ENCODE data around the gene STOML1. TPM values are rescaled to one million over a fixed set of nuclear protein-coding genes. Genes with fewer than 3 reads are reported as not detected.

The STOML1 gene
- total and polyA plus RNA-seq, 2 donors, result 13.0 to 19.1 TPM

DNA sequence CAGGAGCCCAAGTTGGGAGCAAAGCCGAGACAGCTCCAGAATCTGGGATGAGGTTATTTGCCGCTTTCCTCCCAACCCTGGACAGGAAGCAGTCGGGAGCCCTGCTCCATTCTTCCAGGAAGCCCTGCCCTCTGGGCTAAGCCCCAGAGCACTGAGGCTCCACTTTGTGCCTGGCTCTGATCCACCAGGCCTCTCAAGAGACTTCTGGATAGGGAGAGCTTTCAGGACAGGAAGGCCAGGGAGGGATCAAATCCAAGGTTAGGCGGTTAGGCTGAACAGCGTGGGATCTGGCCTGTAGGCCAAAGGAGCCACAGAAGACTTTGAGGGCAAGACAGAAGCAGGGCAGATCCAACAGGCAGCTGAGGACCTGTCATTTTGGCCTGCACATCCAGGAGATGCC, 835 bp downstream of the STOML1 start:
- Histone ChIP-seq H3K4me3 (ENCODE audit: low read length in 2 of 2) (peak overlapping the region; percentile 69 to 73), H3K9me3 (ENCODE audit: control insufficient read depth in 2 of 2, insufficient read depth in 1 of 2, low read length in 1 of 2) (peaks cover 0 to 4% of the 10 kb centered on the region in 2 donors), H3K27ac (ENCODE audit: low read depth in 1 of 2, low read length in 1 of 2) (peak overlapping the region in 1 of 2 donors; percentile 65), H3K36me3 (ENCODE audit: control insufficient read depth in 2 of 2, insufficient read depth in 2 of 2, low read length in 1 of 2) (peaks cover 18 to 30% of the 10 kb centered on the region in 2 donors), H3K27me3 (ENCODE audit: control insufficient read depth in 2 of 2, insufficient read depth in 1 of 2, low read length in 1 of 2) (no peaks in the 10 kb centered on the region), H3K4me1 (ENCODE audit: control insufficient read depth in 2 of 2, insufficient read depth in 2 of 2, low read length in 2 of 2) (peaks cover 23 to 54% of the 10 kb centered on the region in 2 donors)
- DNase-seq (ENCODE audit: low read depth in 6 of 9, low spot score in 9 of 9), result no peak
- 92% methylated on average over 5 of the region's 5 CpGs for WGBS

- Histone ChIP-seq H3K9me3 (ENCODE audit: control insufficient read depth in 2 of 2, insufficient read depth in 1 of 2, low read length in 1 of 2) (peaks cover 0 to 4% of the 10 kb centered on the region in 2 donors), H3K4me1 (ENCODE audit: control insufficient read depth in 2 of 2, insufficient read depth in 2 of 2, low read length in 2 of 2) (peaks cover 27 to 56% of the 10 kb centered on the region in 2 donors), H3K27ac (ENCODE audit: low read depth in 1 of 2, low read length in 1 of 2) (peak overlapping the region in 1 of 2 donors; percentile 8), H3K36me3 (ENCODE audit: control insufficient read depth in 2 of 2, insufficient read depth in 2 of 2, low read length in 1 of 2) (peaks cover 18 to 34% of the 10 kb centered on the region in 2 donors), H3K27me3 (ENCODE audit: control insufficient read depth in 2 of 2, insufficient read depth in 1 of 2, low read length in 1 of 2) (no peaks in the 10 kb centered on the region), H3K4me3 (ENCODE audit: low read length in 2 of 2) (no peak overlapping the region)
- DNase-seq (ENCODE audit: low read depth in 6 of 9, low spot score in 9 of 9), result no peak
- WGBS, result 94% methylated on average over 9 of the region's 9 CpGs
Measured at GRCh38 chr15:73990250-73991005, 1.7 kb downstream of the STOML1 start.

DNA sequence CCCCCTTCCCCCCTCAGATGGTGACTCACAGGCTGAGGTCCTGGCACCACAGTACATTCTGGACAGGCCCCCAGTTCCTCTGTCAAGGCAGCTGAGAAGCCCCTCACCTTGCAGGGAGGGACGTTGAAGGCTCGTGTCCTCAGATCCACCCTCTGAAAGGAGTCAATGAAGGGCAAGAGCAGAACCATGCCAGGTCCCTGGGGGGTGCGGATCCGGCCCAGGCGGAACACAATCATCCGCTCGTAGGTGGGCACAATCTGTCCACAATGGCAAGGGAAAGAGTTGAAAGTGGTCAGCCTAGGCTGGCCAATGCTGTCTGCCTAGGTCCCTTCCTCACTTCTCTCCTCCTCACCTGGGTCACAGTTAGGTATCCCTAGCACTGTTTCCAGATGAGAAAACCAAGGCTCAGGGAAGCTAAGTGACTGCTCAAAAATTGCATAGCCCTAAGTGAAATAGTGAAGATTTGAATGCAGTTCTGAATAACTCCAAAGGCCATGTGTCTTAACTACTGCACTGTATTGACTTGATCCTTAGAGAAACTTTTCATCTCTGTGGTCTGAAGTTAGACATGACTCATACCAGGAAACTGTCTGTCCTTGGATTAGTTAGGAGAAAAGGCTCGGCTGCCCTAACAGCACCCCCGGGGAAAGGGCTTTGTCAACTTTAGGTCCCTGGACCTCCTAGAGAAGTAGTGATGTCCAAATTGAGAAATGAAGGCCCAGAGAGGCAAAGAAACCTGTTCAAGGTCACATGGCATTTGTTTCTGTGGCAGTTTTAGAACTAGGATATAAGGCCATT, 2.9 kb downstream of the STOML1 start:
- Histone ChIP-seq H3K27ac (ENCODE audit: low read depth in 1 of 2, low read length in 1 of 2) (peak overlapping the region; percentile 11 to 33), H3K27me3 (ENCODE audit: control insufficient read depth in 2 of 2, insufficient read depth in 1 of 2, low read length in 1 of 2) (no peaks in the 10 kb centered on the region), H3K4me1 (ENCODE audit: control insufficient read depth in 2 of 2, insufficient read depth in 2 of 2, low read length in 2 of 2) (peaks cover 40 to 68% of the 10 kb centered on the region in 2 donors), H3K4me3 (ENCODE audit: low read length in 2 of 2) (no peak overlapping the region), H3K36me3 (ENCODE audit: control insufficient read depth in 2 of 2, insufficient read depth in 2 of 2, low read length in 1 of 2) (peaks cover 22 to 34% of the 10 kb centered on the region in 2 donors), H3K9me3 (ENCODE audit: control insufficient read depth in 2 of 2, insufficient read depth in 1 of 2, low read length in 1 of 2) (peaks cover 0 to 4% of the 10 kb centered on the region in 2 donors)
- DNase-seq (ENCODE audit: low read depth in 6 of 9, low spot score in 9 of 9), result no peak
- 96% methylated on average over 9 of the region's 9 CpGs for WGBS

- Histone ChIP-seq H3K27me3 (ENCODE audit: control insufficient read depth in 2 of 2, insufficient read depth in 1 of 2, low read length in 1 of 2) (no peaks in the 10 kb centered on the region), H3K9me3 (ENCODE audit: control insufficient read depth in 2 of 2, insufficient read depth in 1 of 2, low read length in 1 of 2) (peaks cover 0 to 4% of the 10 kb centered on the region in 2 donors), H3K4me1 (ENCODE audit: control insufficient read depth in 2 of 2, insufficient read depth in 2 of 2, low read length in 2 of 2) (peaks cover 35 to 68% of the 10 kb centered on the region in 2 donors), H3K27ac (ENCODE audit: low read depth in 1 of 2, low read length in 1 of 2) (peak overlapping the region; percentile 40 to 64), H3K36me3 (ENCODE audit: control insufficient read depth in 2 of 2, insufficient read depth in 2 of 2, low read length in 1 of 2) (peaks cover 27 to 39% of the 10 kb centered on the region in 2 donors), H3K4me3 (ENCODE audit: low read length in 2 of 2) (no peak overlapping the region)
- 98% methylated on average over 13 of the region's 13 CpGs for WGBS
- no peak for DNase-seq (ENCODE audit: low read depth in 6 of 9, low spot score in 9 of 9)
Measured at GRCh38 chr15:73988445-73988969, 3.6 kb downstream of the STOML1 start.

DNA sequence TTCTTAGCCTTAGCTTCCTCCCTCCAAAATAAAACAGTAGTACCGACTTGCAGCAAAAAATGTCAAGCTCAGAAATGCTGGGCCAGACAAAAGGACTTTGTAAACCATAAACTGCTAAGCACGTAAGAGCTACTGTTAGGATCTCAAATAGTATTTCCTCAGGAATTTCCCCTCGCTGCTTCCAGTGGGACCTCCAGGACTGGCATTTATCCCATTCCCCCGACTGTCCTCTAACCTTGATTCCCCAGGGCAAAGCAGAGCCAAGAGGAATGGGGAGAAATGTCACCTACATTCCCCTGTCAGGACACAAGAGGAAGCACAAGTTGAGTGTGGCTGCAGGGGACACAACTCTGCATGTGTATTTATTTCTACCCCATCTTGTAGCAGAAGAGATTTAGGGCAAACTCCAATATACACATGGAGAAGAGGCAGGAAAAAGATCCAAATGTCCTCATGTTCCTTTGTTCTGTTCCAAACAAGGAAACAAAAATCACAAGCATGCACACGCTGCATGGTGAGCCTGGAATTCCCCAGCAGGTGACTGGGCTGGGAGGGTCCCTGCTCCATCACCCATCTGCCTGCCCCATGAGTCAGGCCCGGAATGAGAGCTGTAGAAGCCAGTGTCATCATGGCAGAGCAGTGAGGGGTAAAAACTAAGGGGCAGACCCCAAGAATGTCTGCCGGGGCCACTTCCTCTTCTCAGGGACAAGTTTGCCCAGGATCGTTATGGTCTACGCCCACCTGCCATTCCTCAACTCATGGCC, 4.2 kb downstream of the STOML1 start:
- no peak for DNase-seq (ENCODE audit: low read depth in 6 of 9, low spot score in 9 of 9)
- no peaks in the 10 kb centered on the region for H3K27me3 ChIP-seq (ENCODE audit: control insufficient read depth in 2 of 2, insufficient read depth in 1 of 2, low read length in 1 of 2)
- peaks cover 33 to 68% of the 10 kb centered on the region in 2 donors for H3K4me1 ChIP-seq (ENCODE audit: control insufficient read depth in 2 of 2, insufficient read depth in 2 of 2, low read length in 2 of 2)
- H3K27ac ChIP-seq (ENCODE audit: low read depth in 1 of 2, low read length in 1 of 2), result peak overlapping the region; percentile 64 to 78
- peaks cover 30 to 43% of the 10 kb centered on the region in 2 donors for H3K36me3 ChIP-seq (ENCODE audit: control insufficient read depth in 2 of 2, insufficient read depth in 2 of 2, low read length in 1 of 2)
- 77% methylated on average over 9 of the region's 9 CpGs for WGBS
- peaks cover 0 to 4% of the 10 kb centered on the region in 2 donors for H3K9me3 ChIP-seq (ENCODE audit: control insufficient read depth in 2 of 2, insufficient read depth in 1 of 2, low read length in 1 of 2)
- H3K4me3 ChIP-seq (ENCODE audit: low read length in 2 of 2), result no peak overlapping the region

DNA sequence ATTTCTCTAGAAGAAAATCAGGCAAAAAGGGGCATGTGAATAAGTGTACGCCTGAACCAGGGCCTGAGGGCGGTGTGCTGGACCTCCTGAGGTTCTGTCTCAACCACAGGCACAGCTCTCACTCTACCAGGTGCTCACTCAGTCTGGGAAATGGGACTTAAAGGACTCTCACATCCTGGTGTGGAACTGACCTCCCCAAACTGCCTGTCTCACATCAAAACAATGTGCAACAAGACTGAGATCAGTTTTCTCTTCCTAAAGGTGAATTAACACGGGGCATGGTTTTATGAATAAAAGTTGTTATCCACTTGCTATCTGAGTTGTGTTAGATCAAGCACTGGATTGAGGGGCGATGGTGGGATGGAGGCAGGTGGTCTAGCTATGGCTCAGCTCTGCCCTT, 4.8 kb downstream of the STOML1 start:
- DNase-seq (ENCODE audit: low read depth in 6 of 9, low spot score in 9 of 9), result no peak
- H3K4me3 ChIP-seq (ENCODE audit: low read length in 2 of 2), result no peak overlapping the region
- peak overlapping the region in 1 of 2 donors; percentile 78 for H3K27ac ChIP-seq (ENCODE audit: low read depth in 1 of 2, low read length in 1 of 2)
- no peaks in the 10 kb centered on the region for H3K27me3 ChIP-seq (ENCODE audit: control insufficient read depth in 2 of 2, insufficient read depth in 1 of 2, low read length in 1 of 2)
- H3K9me3 ChIP-seq (ENCODE audit: control insufficient read depth in 2 of 2, insufficient read depth in 1 of 2, low read length in 1 of 2), result peaks cover 0 to 3% of the 10 kb centered on the region in 2 donors
- H3K4me1 ChIP-seq (ENCODE audit: control insufficient read depth in 2 of 2, insufficient read depth in 2 of 2, low read length in 2 of 2), result peaks cover 32 to 68% of the 10 kb centered on the region in 2 donors
- H3K36me3 ChIP-seq (ENCODE audit: control insufficient read depth in 2 of 2, insufficient read depth in 2 of 2, low read length in 1 of 2), result peaks cover 30 to 43% of the 10 kb centered on the region in 2 donors
- WGBS, result 98% methylated on average over 4 of the region's 4 CpGs

GRCh38 chr15:73986776-73987056, 5.4 kb downstream of the STOML1 start:
- 100% methylated on average over 1 of the region's 1 CpG for WGBS
- Histone ChIP-seq H3K36me3 (ENCODE audit: control insufficient read depth in 2 of 2, insufficient read depth in 2 of 2, low read length in 1 of 2) (peaks cover 30 to 43% of the 10 kb centered on the region in 2 donors), H3K27ac (ENCODE audit: low read depth in 1 of 2, low read length in 1 of 2) (peak overlapping the region; percentile 25 to 56), H3K4me1 (ENCODE audit: control insufficient read depth in 2 of 2, insufficient read depth in 2 of 2, low read length in 2 of 2) (peaks cover 37 to 72% of the 10 kb centered on the region in 2 donors), H3K9me3 (ENCODE audit: control insufficient read depth in 2 of 2, insufficient read depth in 1 of 2, low read length in 1 of 2) (peaks cover 0 to 4% of the 10 kb centered on the region in 2 donors), H3K27me3 (ENCODE audit: control insufficient read depth in 2 of 2, insufficient read depth in 1 of 2, low read length in 1 of 2) (no peaks in the 10 kb centered on the region), H3K4me3 (ENCODE audit: low read length in 2 of 2) (no peak overlapping the region)
- DNase-seq (ENCODE audit: low read depth in 6 of 9, low spot score in 9 of 9), result no peak

GRCh38 chr15:73986055-73986775, 5.9 kb downstream of the STOML1 start:
- no peak overlapping the region for H3K4me3 ChIP-seq (ENCODE audit: low read length in 2 of 2)
- peaks cover 35 to 71% of the 10 kb centered on the region in 2 donors for H3K4me1 ChIP-seq (ENCODE audit: control insufficient read depth in 2 of 2, insufficient read depth in 2 of 2, low read length in 2 of 2)
- no peaks in the 10 kb centered on the region for H3K27me3 ChIP-seq (ENCODE audit: control insufficient read depth in 2 of 2, insufficient read depth in 1 of 2, low read length in 1 of 2)
- WGBS, result 55% methylated on average over 7 of the region's 7 CpGs
- peaks cover 0 to 4% of the 10 kb centered on the region in 2 donors for H3K9me3 ChIP-seq (ENCODE audit: control insufficient read depth in 2 of 2, insufficient read depth in 1 of 2, low read length in 1 of 2)
- H3K27ac ChIP-seq (ENCODE audit: low read depth in 1 of 2, low read length in 1 of 2), result peak overlapping the region in 1 of 2 donors; percentile 25
- DNase-seq (ENCODE audit: low read depth in 6 of 9, low spot score in 9 of 9), result no peak
- H3K36me3 ChIP-seq (ENCODE audit: control insufficient read depth in 2 of 2, insufficient read depth in 2 of 2, low read length in 1 of 2), result peaks cover 30 to 43% of the 10 kb centered on the region in 2 donors

All from thymus (tissue), 11 donors.